HAP-1 (cell line): Measurements from ENCODE around the gene FXYD5.
A peak's percentile ranks its signal among the peaks of the same experiment; 100 is the strongest.

Experiments
- DNase-seq, 2 experiments: peaks; one replicate each; pipeline ENCODE4 v3.0.0-alpha.2; 2016 to 2020; ENCODE audit warnings: low spot score in 2 of 2
- H3K27me3 ChIP-seq: fragments of 250-450 bp; sonication (Bioruptor Pico); 2 replicates; pipeline ENCODE4 v1.5.1; 2020; ENCODE audit warnings: low read depth, mild to moderate bottlenecking, moderate library complexity
- H3K36me3 ChIP-seq: fragments of 250-450 bp; sonication (Bioruptor Pico); replicated peaks from 2 replicates; pipeline ENCODE4 v1.5.1; 2020; ENCODE audit warnings: mild to moderate bottlenecking
- H3K4me1 ChIP-seq: fragments of 250-450 bp; sonication (Bioruptor Pico); 2 replicates; pipeline ENCODE4 v1.5.1; 2020; ENCODE audit warnings: mild to moderate bottlenecking
- H3K4me3 ChIP-seq: fragments of 250-450 bp; sonication (Bioruptor Pico); 2 replicates; pipeline ENCODE4 v1.5.1; 2020; ENCODE audit warnings: mild to moderate bottlenecking, moderate library complexity
- H3K9me3 ChIP-seq: fragments of 250-450 bp; sonication (Bioruptor Pico); 2 replicates; pipeline ENCODE4 v1.5.1; 2020; ENCODE audit warnings: mild to moderate bottlenecking, moderate library complexity
- in situ Hi-C: fragments of 300-500 bp; cut with MboI; formaldehyde crosslinking; loops from 3 replicates; pipeline ENCODE4 v1.14.3; 2020; ENCODE audit warnings: low sequenced_read_pairs, inconsistent platforms, mixed read lengths

FXYD5 gene

DNA sequence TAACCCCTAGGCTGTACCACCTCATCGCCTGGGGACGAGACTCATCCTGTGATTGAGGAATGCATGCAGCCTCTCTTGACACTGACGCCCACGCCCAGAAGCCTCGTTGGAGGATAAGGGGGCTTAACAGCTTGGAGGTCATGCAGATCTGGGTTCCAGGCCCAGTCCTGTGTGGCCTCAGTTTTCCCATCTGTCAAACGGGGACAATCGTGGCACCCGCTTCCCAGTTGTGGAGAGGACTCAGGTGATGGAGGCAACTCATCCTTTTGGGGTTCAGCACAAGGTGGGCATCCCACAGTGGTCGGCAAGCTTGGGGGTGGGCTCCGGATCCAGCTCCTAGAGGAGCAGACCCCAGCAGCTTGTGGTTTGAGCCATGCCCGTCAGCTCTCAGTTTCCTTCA lies 18.3 kb upstream of the FXYD5 start:
- Histone ChIP-seq H3K4me1 (peaks cover 4% of the 10 kb centered on the region), H3K27me3 (no peaks in the 10 kb centered on the region; the same call in 1 of the 2 replicates), H3K9me3 (no peaks in the 10 kb centered on the region), H3K36me3 (no peaks in the 10 kb centered on the region), H3K4me3 (no peak overlapping the region)
- in situ Hi-C loops, result loop anchor here (5.0 kb wide), 1 partner anchor 74 kb away; no protein-coding TSS in a partner anchor
- DNase-seq, result no peak

DNA sequence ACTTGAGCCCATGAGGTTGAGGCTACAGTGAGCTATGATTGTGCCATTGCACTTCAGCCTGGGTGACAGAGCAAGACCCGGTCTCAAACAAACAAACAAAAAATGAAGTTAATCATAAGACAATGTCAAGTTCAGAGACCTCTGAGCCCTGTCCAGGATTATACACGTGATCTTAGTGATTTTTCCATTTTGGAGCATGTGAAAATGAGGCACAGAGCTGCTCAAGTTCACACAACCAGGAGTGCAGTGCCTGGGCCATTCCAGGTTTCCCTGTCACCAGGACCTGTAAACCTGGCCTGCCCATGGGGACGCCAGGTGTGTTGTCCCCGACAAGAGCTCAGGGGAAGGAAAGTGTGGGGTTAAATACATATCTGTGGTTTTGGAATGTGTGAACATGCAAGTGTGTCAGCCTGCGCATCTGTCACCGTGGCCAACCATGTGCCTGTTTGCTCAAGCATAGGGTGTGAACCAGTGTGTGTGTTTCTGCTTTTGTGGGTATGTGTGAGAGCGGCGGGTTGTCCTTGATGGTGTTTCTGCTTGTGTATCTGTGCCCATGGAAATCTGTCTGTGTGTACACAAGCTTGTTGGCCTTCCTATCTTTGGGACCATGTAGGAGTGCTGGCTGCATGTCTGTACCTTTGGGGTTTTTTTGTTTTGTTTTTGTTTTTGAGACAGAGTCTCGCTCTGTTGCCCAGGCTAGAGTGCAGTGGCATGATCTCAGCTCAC lies 17.4 kb upstream of the FXYD5 start:
- Histone ChIP-seq H3K27me3 (no peaks in the 10 kb centered on the region; the same call in 1 of the 2 replicates), H3K4me3 (no peak overlapping the region), H3K4me1 (peaks cover 11% of the 10 kb centered on the region), H3K36me3 (no peaks in the 10 kb centered on the region), H3K9me3 (no peaks in the 10 kb centered on the region)
- in situ Hi-C loops, result loop anchor here (5.0 kb wide), 1 partner anchor 75 kb away; no protein-coding TSS in a partner anchor
- DNase-seq, result no peak

DNA sequence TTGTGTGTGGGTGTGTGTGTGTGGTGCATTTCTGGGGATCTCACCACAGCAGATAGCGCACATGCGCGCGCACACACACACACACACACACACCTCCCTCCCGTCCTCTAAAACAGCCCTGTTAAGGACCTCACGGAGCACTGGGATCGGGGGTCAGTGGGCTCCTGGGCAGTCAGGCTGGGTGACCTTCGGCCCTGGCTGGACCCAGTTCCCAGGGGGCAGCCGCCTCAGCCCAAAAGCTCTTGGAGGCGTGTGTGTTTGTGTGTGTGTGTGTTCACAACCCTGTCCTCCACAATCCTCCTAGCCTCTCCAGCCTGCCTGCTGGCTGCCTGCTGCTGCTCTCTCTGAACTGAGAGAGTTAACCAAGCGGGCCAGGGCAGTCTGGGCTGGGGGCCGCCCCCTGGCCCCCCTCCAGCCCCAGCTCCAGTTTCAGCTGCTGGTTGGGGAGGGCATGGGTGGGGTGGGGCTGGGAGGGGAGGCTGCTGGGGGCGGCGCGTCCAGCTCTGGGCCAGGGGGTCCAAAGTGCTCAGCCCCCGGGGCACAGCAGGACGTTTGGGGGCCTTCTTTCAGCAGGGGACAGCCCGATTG lies 16.1 kb upstream of the FXYD5 start, which contains the start of gene FXYD1:
TSS of gene FXYD1 (plus strand) at position 520 of the 588 bp plus-strand sequence. CDS start 1,256 bp downstream, outside the sequence.
- H3K36me3 ChIP-seq, result no peaks in the 10 kb centered on the region
- in situ Hi-C loops, result loop anchor here (5.0 kb wide), 1 partner anchor 76 kb away; no protein-coding TSS in a partner anchor

DNA sequence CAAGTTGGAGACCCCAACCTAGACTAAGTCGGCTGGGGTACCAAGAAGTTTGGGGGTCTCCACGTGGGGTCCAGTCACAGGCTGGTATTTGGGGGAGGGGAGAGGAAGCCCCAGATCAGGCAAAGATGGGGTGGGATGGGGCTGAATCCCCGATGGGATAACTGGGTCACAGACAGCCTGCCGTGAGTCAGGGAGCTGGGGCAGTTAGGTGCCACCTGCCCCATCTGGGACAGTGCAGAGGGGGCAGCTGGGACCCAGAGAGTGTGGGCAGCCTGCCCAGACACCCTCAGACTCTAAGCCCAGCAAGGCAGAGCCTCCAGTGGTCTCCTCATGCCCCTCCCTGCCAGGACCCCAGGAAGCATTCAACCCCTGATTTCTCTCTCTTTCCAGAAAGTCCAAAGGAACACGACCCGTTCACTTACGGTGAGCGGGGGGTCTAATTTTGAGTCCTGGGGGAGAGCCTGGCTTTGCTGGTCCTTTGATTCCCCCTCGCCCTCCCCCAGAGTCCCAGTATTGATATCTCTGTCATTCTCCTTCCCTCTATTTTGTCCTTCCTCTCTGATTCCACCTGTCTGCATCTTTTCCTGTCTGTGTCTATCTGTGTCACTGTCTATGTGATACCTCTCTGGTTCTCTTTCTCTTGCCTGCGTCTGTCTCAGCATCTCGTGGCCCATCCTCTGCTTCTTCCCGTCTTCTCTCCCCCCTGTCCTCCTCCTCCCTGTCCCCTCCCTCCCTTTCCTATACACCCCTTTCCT lies 14.2 kb upstream of the FXYD5 start:
- Histone ChIP-seq H3K27me3 (peaks cover 6% of the 10 kb centered on the region), H3K9me3 (peaks cover 4% of the 10 kb centered on the region; the same call in 1 of the 2 replicates), H3K4me3 (no peak overlapping the region), H3K36me3 (no peaks in the 10 kb centered on the region), H3K4me1 (peaks cover 15% of the 10 kb centered on the region)
- in situ Hi-C loops, result no loop called here
- no peak for DNase-seq

More for the DNA sequence above, 16.1 kb upstream of the FXYD5 start, which contains the start of gene FXYD1:
- Histone ChIP-seq H3K4me1 (peaks cover 15% of the 10 kb centered on the region), H3K27me3 (peaks cover 2% of the 10 kb centered on the region; the same call in 1 of the 2 replicates), H3K9me3 (no peaks in the 10 kb centered on the region), H3K4me3 (no peak within 1 kb of the TSS)
- no peak for DNase-seq

DNA sequence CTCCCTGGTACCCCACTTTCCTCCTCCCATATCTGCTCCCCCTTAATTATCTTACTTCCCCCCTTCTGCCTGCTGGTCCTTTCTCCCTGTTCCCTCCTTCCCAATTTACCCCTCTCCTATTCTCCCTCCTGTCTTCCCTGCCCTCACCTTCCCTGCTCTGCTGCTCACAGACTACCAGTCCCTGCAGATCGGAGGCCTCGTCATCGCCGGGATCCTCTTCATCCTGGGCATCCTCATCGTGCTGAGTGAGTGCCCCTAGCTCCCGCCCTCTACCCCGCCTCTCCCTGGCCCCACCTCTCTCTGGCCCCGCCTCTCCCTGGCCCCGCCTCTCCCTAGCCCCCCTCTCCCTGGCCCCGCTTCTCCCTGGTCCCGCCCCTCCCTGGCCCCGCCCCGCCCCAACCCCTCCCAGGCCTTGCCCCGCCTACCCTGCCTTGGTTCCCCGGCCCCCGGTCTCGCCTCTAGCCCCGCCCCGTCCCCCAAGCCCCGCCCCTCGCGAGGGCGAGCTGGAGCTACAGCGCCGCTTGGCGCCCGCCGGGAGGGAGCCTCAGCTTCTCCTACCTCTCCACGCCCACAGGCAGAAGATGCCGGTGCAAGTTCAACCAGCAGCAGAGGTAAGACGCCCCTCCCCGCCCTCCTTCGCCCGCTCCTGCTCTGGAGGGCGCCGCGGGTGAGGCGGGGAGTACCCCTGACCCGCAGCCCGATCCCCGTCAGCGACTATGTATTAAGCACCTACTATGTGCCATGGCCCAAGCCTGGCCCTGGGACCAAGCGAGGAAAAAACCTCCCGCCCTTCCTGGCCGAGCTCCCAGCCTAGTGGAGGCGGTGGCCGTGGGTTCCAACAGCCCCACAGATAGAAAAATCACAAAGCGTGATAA lies 13.3 kb upstream of the FXYD5 start:
- no peaks in the 10 kb centered on the region for H3K36me3 ChIP-seq
- peaks cover 5% of the 10 kb centered on the region; the same call in 1 of the 2 replicates for H3K9me3 ChIP-seq
- in situ Hi-C loops, result no loop called here
- peaks cover 15% of the 10 kb centered on the region for H3K4me1 ChIP-seq
- DNase-seq, result peak; percentile 90 to 98
- H3K27me3 ChIP-seq, result peaks cover 6% of the 10 kb centered on the region
- peak overlapping the region; percentile 33 for H3K4me3 ChIP-seq

DNA sequence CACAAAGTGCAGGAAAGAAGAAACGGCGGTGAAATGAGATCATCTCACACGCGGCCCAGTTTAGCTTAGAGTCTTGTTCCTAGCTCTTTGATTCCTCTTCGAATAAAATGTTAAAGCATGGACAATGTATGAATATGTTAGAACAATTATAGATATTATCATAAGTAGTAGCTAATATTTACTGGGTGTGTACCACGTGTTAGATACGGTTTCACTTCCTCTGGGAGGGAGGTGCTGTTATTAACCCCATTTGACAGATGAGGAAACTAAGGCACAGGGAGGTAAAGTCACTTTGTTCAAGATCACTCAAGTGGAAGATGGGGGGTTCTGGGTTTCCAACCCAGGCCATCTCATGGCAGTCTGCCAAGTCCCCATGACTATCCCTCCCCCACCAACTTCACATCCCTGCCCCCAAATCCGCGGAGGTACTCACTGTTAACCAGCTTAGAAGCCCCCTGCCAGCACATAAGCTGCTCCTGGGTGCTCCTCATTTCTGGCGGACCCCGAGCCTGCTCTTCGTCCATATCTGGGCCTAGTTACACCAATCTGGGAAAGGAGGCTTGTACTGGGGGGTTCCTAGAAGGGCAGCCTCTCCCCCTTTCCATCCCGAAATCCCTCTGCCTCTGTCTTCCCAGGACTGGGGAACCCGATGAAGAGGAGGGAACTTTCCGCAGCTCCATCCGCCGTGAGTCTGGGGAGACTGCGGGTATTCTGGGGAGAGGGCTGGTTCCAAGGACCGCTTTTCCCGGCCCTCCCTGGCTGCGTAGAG lies 12.5 kb upstream of the FXYD5 start:
- DNase-seq, result peak in 1 of 2 experiments; percentile 10
- Histone ChIP-seq H3K9me3 (peaks cover 5% of the 10 kb centered on the region; the same call in 1 of the 2 replicates), H3K4me3 (peak overlapping the region; percentile 33), H3K36me3 (no peaks in the 10 kb centered on the region), H3K27me3 (peaks cover 6% of the 10 kb centered on the region), H3K4me1 (peaks cover 15% of the 10 kb centered on the region)
- in situ Hi-C loops, result no loop called here

DNA sequence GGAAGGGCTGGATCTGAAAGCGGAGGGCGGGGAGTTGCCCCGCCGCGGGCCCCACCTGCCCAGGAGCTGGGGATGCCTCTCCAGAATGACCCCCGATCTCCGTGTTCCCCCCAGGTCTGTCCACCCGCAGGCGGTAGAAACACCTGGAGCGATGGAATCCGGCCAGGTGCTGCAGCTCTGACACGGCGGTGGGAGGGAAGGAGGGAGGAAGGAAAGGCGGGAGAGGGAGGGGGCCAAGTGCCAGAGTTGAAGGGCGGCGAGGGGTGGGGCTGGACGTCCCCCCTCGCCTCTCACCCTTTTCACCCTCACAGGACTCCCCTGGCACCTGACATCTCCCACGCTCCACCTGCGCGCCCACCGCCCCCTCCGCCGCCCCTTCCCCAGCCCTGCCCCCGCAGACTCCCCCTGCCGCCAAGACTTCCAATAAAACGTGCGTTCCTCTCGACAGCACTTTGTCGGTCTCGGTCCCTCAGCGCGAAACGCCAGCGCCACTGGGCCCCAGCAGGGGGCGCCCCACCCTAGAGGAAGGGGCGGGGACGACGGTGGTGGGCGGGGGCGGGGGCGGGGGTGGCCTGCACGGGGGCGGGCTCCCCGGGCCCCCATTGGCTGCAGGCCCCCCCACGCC lies 11.8 kb upstream of the FXYD5 start:
- in situ Hi-C loops, result no loop called here
- DNase-seq, result peak; percentile 57 to 84
- H3K4me1 ChIP-seq, result peaks cover 15% of the 10 kb centered on the region

DNA sequence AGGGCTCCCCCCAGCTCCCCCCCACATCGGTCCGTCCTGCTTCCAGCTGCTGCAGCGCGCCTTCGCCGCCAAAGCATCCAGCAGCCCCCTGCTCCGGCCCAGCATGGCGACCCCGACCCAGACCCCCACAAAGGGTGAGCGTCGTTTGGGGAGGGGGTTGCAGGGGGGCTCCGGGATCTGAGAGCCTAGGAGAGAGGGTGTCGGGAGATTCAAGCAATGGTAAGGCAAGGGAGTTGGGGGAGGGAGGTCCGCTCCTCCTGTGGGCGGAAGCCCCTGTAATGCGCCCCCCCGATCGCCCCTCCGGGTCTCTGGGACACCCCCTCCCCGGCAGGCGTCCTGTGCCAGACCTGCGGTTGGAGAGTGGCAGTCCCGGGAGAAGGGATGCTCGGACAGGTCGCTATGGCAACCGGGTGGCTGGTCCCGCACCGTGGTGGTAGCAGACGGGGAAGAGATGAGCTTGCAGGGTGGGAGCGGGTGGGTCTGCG lies 11.3 kb upstream of the FXYD5 start, which contains the start of gene FXYD7:
TSS of gene FXYD7 (plus strand) at position 25 of the 485 bp plus-strand sequence. CDS start at position 104, 79 bp downstream.
- H3K27me3 ChIP-seq, result peaks cover 6% of the 10 kb centered on the region
- H3K4me3 ChIP-seq, result peak within 1 kb of the TSS; percentile 33
- H3K36me3 ChIP-seq, result no peaks in the 10 kb centered on the region
- DNase-seq, result peak in 1 of 2 experiments; percentile 59
- peaks cover 5% of the 10 kb centered on the region; the same call in 1 of the 2 replicates for H3K9me3 ChIP-seq
- in situ Hi-C loops, result no loop called here
- H3K4me1 ChIP-seq, result peaks cover 15% of the 10 kb centered on the region

More for the DNA sequence above, 11.8 kb upstream of the FXYD5 start:
- no peaks in the 10 kb centered on the region for H3K36me3 ChIP-seq
- peak overlapping the region; percentile 33 for H3K4me3 ChIP-seq
- peaks cover 6% of the 10 kb centered on the region for H3K27me3 ChIP-seq
- peaks cover 5% of the 10 kb centered on the region; the same call in 1 of the 2 replicates for H3K9me3 ChIP-seq

DNA sequence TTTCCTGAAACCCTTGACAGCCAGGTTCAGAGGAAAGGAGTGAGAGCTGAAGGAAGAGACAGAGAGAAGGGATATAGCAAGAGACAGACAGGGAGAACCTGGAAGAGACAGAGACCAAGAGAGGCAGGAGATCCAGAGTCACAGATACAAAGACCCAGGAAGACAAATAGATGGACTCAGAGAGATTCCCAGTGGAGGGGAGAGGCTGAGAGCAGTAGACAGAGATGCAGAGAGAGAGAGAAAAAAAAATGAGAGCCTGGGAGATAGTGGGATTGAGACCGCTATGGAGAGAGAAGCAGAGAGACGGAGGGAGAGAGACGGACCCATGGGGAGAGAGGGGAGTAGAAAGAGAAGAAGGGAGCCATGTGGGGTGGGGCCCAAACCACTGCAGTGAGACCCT lies 10.7 kb upstream of the FXYD5 start:
- DNase-seq, result no peak
- Histone ChIP-seq H3K4me3 (no peak overlapping the region), H3K27me3 (peaks cover 6% of the 10 kb centered on the region), H3K9me3 (peaks cover 5% of the 10 kb centered on the region; the same call in 1 of the 2 replicates), H3K4me1 (peaks cover 15% of the 10 kb centered on the region), H3K36me3 (no peaks in the 10 kb centered on the region)
- in situ Hi-C loops, result no loop called here

DNA sequence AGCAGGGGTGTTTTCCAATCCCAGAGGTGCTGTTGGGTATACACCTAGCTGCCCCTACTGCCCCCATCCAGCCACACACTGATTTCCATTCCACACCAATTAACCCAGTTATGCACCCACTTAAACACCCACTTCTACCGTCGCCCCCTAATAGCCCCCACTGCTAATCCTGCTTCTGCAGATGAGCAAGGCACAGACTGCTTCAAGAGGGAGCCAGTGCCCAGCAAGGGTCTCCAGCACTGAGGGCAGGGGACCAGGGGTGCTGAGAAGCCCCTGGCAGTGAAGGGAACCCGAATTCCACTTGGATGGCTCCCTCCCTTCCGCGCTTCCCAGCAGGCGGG lies 10.3 kb upstream of the FXYD5 start:
- in situ Hi-C loops, result no loop called here
- Histone ChIP-seq H3K36me3 (no peaks in the 10 kb centered on the region), H3K4me3 (no peak overlapping the region), H3K27me3 (peaks cover 6% of the 10 kb centered on the region), H3K9me3 (peaks cover 5% of the 10 kb centered on the region; the same call in 1 of the 2 replicates), H3K4me1 (peaks cover 15% of the 10 kb centered on the region)
- DNase-seq, result no peak

DNA sequence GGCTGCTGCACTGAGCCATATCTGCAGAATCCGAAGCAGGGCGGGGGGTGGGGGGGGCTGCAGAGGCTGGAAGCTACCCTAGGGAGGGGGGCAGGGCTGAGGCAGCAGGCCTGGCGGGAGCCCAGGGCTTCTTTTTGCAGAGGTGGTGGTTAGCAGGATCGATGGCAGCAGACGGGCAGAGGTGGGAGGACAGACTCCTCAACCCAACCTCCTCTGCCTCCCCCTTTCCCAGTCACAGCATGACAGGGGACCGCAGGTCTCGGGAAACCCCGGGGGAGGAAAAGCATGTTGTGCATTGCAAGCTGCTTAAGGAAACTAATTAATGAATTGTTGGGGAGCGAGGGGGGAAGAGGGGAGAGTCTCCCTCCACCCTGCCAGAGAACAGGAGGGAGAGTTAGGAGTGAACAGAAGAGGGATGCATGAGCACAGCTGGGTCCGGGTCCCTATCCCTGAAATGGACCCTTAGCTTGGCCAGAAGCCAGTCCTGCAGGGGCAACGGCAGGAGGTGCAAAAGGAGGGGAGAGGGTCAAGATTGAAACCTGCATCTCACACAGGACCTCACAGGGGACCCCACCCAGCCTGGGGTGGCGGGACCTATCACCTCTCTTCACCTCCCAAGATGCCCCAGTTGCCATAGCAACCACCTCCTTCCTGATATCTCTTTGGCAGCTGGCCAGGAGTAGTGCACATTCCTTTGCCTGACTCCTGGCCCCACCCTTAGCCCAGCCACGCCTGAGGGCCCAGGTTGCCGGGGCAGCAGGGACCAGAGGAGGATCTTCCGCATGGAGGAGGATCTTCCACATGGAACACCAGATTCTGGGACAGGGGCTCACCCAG lies 9.7 kb upstream of the FXYD5 start:
- Histone ChIP-seq H3K27me3 (peaks cover 6% of the 10 kb centered on the region), H3K9me3 (peaks cover 5% of the 10 kb centered on the region; the same call in 1 of the 2 replicates), H3K36me3 (no peaks in the 10 kb centered on the region), H3K4me1 (peaks cover 15% of the 10 kb centered on the region), H3K4me3 (no peak overlapping the region)
- peak; percentile 52 to 82 for DNase-seq
- in situ Hi-C loops, result no loop called here
